ENCODE measurements around the gene GNG7.
"Not testable (repeated sequence)": the region's sequence is repeated elsewhere in the genome, so short reads cannot be mapped to it uniquely, and the experiment has no call there.

Gene GNG7

GRCh38 chr19:2675892-2676291 is 26.6 kb downstream of the GNG7 start:
- DNase-seq (ENCODE audit: low read depth) = no peak

GRCh38 chr19:2670217-2670616 is 32.3 kb downstream of the GNG7 start:
- no peak for DNase-seq (ENCODE audit: low read depth)

GRCh38 chr19:2668175-2668763 is 34.2 kb downstream of the GNG7 start:
- no peak for DNase-seq (ENCODE audit: low read depth)

- DNase-seq (ENCODE audit: low read depth) = not testable (repeated sequence)
Observed at GRCh38 chr19:2667349-2667748, 35.1 kb downstream of the GNG7 start.

DNA sequence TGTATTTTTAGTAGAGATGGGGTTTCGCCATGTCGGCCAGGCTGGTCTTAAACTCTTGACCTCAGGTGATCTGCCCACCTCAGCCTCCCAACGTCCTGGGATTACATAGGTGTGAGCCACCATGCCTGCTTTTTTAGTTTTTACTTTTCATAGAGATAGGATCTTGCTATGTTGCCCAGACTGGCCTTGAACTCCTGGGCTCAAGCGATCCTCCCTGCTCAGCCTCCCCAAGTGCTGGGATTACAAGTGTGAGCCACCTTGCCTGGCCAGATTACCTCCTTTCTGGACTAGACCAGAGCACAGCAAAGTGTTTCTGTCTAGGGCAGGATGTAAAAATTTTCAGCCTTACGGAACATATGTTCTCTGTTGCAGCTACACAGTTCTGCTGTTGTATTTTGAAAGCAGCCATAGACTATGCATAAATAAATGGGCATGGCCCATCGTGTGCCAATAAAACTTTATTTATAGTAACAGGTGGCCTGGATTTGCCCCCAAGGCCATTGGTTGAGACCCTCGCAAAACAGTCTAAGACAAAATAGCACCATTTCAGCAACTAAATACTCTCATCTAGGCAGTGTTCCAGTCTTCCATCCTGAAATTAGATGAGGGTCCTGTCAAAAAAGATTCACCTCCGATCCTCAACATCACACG is 36.0 kb downstream of the GNG7 start:
- no peak for DNase-seq (ENCODE audit: low read depth)

DNA sequence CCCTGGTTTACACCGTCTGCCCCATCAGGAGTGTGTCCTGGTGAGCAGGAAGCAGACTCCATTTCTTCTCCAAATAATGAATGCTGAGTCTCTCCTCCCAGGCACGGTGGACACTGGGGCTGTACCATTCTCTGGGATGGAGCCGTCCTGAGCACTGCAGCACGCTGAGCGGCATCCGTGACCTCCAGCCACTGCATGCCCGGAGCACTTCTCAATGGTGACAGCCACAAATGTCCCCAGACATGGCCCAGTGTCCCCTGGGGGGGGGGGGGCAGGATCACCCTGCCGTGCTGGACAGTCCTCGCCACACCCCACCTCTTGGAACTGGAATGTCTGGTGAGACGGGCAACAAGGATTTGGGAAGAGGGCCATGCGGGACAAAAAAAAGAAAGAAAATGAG is 37.4 kb downstream of the GNG7 start:
- no peak for DNase-seq (ENCODE audit: low read depth)

DNA sequence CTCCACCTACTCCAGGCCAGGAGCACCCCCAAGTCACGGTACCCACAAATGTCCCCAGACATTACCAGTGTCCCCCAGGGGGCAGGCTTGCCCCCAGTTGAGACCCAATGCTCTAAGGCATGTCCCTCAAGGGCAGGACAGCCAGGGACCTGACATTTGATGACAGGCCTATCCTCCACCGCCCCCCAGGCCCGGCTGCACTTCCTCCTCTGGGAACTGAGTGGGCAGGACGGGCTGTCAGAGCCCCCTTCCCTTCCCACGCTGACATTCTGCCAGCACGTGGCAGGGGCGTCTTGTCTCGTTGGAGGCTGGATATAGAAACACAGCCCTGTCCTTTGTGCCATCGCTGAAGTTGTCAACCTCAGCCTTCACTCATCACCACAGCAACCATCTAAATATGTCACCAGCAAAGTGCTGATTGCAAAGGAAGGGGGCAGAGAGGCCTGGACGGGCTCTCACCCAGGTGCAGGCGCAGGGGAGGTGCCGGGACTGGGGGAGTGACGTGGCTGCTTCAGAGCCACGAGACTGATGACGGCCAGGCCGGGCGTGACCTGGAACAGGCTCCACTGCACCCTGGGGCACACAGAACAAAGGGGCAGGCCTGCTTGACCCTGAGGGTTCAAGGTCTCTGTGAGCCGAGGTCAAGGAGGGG is 38.4 kb downstream of the GNG7 start:
- DNase-seq (ENCODE audit: low read depth) = no peak

- no peak for DNase-seq (ENCODE audit: low read depth)
Observed at GRCh38 chr19:2661615-2662014, 40.9 kb downstream of the GNG7 start.

DNA sequence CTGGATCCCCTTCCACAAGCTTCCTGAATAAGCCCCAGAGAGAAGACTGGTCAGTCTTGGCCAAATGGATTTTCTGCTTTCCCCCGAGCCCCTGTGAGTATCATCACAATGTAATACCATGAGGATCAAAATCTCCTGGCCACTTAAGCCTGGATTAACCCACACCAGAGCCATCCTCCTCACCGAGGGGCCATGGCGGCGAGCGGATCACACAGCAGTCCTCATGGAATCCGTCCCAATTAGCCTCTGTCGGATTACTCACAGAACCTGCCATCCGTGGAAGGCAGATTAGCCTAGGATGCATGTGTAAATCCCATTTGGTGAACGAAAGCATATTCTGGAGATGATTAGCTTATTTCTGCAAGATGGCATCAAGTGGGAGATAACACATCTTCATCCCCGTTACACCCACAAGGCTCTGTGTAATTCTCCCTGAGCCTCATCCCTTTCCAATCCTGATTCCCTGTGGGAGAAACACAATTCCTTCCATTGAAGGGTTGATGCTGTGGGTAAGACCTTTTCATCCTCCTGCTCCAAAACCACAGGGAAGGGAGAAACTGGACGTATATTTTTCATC is 42.5 kb downstream of the GNG7 start:
- no peak for DNase-seq (ENCODE audit: low read depth)

DNA sequence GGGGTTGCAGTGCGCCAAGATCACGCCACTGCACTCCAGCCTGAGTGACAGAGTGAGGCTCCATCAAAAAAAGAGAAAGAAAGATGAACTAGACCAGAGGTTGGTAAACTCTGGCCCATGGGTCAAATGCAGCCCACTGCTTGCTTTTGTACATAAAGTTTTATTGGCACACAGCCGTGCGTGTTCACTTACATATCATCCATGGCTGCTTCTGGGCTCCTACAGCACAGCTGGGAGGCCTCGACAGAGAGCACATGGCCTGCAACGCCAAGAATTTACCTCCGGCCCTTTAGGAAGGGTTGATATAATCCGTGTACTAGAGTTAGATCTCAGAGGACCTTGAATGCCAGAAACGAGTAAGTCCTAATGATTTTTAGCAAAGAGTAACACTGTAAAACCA is 46.0 kb downstream of the GNG7 start:
- no peak for DNase-seq (ENCODE audit: low read depth)

GRCh38 chr19:2653710-2654707 is 48.5 kb downstream of the GNG7 start:
- no peak for DNase-seq (ENCODE audit: low read depth)

- DNase-seq (ENCODE audit: low read depth) = no peak
Observed at GRCh38 chr19:2653218-2653617, 49.3 kb downstream of the GNG7 start.

- no peak for DNase-seq (ENCODE audit: low read depth)
Observed at GRCh38 chr19:2652504-2653099, 49.9 kb downstream of the GNG7 start.

DNA sequence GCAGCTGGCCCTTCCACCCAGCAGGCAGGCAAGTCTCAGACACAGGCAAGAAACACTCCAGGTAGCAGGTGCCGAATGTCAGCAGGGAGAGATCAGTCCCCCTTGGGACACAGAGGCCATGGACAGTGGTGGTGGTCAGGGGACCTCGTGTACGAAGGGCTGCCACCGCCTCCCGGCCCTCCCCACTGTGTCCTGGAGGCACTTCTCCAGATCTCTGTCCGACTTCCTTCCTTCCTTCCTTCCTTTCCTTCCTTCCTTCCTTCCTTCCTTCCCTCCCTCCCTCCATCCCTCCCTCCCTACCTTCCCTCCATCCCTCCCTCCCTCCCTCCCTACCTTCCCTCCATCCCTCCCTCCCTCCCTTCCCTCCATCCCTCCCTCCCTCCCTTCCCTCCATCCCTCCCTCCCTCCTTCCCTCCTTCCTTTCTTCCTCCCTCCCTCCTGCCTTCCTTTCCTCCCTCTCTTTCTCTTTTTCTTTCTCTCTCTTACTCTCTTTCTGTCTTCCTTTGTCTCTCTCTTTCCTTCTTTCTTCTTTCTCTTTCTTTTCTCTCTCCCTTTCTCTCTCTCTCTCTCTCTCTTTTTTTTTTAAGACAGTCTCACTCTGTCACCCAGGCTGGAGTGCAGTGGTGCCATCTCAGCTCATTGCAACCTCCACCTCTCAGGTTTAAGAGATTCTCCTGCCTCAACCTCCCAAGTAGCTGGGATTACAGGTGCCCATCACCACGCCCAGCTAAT is 51.3 kb downstream of the GNG7 start:
- DNase-seq (ENCODE audit: low read depth) = not testable (repeated sequence)

DNA sequence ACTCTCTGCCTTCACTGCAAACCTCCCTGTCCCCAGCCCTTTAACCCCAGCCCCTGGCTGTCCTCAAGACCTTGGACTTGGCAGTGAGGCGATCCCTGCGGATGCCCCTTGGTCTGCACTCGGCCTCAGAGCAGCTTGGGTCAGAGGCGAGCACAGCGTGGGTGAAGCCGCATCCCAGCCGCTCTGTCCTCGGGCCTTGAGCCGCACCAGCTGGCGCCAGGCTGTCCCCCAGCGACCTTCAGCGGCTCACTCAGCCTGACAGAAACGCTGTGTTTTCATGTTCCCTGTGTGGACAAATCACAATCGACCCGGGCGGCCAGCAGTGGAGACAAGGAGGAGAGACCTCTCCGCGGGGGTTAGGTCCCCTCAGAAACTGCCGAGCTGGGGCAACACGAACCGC is 52.0 kb downstream of the GNG7 start:
- DNase-seq (ENCODE audit: low read depth) = no peak

DNA sequence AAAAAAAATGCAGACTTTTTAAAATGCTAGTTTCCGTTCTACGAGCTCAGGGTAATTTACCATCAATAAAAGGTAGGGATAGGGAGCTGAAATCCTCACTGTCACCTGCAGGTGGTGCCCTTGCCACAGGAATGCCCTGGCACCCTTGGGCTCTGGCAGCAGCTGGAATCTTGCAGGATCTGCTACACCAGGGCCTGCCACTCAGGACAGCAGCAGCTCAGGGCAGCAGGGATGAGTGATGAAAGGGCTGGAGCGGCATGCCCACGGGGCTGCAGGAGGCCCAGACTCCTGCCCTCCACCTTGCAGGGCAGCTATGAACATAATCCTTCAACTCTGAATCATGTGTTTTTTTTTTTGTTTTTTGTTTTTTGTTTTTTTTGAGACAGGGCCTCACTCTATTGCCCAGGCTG is 54.0 kb downstream of the GNG7 start:
- peak; percentile 34 for DNase-seq (ENCODE audit: low read depth)

GRCh38 chr19:2648099-2648498 is 54.4 kb downstream of the GNG7 start:
- DNase-seq (ENCODE audit: low read depth) = no peak

DNA sequence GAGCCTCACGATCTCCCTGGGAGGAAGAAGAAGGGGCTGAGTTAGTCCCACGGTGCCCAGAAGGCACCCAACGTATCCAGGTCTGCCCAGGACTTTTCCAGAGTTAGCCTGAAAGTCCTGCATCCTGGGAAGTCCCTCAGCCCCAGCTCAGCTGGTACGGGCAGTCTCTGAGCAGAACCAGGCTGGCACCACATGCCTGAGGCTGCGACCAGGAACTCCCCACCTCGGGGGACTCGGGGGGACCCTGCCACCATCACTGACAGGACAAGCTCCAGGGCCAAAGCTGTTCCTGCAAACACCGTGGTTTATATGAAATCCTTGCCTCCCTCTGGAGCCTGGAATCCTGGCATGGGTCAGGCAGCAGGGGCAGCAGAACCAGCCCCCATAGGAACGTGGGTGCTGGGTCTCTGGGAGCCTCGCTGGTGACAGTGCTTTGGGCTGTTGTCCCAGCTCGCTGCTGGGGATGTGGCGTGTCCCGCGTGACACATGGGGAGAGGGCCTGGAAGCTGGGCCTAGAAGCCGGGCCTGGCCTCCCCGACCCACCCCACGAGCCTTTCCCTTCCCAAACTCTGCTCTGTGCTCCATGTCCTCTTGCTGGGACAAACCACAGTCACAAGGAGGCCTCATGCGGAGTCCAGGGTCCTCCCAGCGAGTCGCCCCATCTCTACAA is 55.5 kb downstream of the GNG7 start:
- no peak for DNase-seq (ENCODE audit: low read depth)

DNA sequence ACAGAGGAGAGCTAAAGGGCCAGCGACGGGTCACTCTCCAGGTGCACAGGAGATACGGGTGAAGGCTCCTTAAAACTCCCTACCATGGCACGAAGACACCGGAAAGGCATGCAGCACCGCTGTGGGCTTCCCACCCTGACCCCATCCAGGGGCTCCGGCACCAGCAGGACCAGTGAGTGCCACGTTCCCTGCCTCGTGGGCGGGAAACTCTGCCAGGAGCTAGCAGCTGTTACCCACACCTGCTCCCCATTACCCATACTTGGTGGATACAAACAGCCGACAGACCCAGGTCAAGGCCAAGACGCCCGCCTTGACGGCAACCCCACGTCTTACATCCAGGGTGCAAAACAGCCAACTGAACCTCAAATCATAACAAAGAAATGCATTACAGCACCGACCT is 56.7 kb downstream of the GNG7 start:
- no peak for DNase-seq (ENCODE audit: low read depth)

- not testable (repeated sequence) for DNase-seq (ENCODE audit: low read depth)
Observed at GRCh38 chr19:2643123-2643737, 59.3 kb downstream of the GNG7 start.

Measured in stimulated activated CD8-positive, alpha-beta memory T cell treated with anti-CD3 and anti-CD28 coated beads, Interleukin-15, amount 100 ng/mL, for 24 hours (primary cell).